Spleen (tissue), 7 donors: ENCODE data around the gene TMEM203.

Experiments
- POLR2A ChIP-seq, 3 donors: fragments of 450-650 bp; IDR thresholded peaks; one replicate each; pipeline ENCODE4 v1.5.1; 2017; ENCODE audit warnings: antibody characterized with exemption in 3 of 3, mild to moderate bottlenecking in 1 of 3
- POLR2AphosphoS5 ChIP-seq, 3 donors: sonication (generic); formaldehyde crosslinking; IDR thresholded peaks; one replicate each; pipeline ENCODE4 v1.5.1; 2017; ENCODE audit warnings: antibody characterized with exemption in 3 of 3
- TF ChIP-seq, protein P1 (sequence below), 11 experiments: fragments of 200-600 bp in 7 of 11; fragments of 450-650 bp in 4 of 11; sonication (generic) in 4 of 11; IDR thresholded peaks in 8 of 11; conservative IDR thresholded peaks in 3 of 11; 1 replicate in 7 of 11; 2 replicates in 4 of 11; pipeline versions ENCODE4 v1.4.0 to v1.8.0; 2016 to 2021; ENCODE audit warnings: antibody characterized with exemption in 11 of 11, inconsistent platforms in 4 of 11, mild to moderate bottlenecking in 1 of 11
- donor health status: DM: no; HTN: no; CAD: no; lungs with moderate emphysema.
- donor health status: DM: no; HTN: no; CAD: no.
- donor health status: DM: no; HTN: no; CAD: no.

DNA sequence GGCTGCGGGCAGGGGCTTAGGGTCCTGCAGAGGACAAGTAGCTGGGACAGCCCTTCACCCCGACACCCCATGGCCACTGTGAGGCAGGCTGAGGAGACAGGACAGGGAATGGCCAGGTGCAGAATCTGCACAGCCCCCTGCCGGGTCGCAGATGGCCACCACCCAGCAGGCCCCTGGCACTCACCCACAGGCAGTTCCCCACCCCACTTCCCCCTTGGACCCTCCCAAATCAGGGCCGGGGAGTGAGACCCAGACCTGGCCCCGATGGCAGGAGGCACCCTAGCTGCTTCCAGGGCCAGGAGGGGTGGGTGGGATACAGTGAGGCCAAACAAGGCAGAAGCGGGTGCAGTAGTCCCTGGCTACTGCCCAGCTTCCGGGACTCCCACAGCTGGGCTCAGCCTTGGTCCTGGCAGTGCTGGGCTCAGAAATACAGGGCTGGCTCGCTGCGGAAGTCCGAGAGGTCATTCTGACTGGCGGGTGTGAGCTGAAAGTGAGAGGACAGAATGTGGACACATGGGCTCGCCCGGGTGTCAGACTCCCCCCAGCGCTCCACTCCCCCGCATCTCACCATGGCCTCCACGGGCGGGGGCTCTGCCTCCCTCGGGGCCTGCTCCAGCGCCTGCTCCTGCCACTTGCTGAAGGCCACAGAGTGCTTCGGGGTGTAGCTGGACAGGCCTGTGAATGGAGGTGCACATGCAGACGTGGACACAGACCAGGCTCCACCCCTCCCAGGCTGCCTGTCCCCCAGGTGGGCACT lies 13.6 kb downstream of the TMEM203 start:
- TF ChIP-seq POLR2AphosphoS5 (IDR thresholded peaks at IDR 0.05) (peak in 1 of 3 donors; percentile 33), POLR2A (IDR thresholded peaks at IDR 0.05) (no peak)
- TF ChIP-seq, protein P1, sequence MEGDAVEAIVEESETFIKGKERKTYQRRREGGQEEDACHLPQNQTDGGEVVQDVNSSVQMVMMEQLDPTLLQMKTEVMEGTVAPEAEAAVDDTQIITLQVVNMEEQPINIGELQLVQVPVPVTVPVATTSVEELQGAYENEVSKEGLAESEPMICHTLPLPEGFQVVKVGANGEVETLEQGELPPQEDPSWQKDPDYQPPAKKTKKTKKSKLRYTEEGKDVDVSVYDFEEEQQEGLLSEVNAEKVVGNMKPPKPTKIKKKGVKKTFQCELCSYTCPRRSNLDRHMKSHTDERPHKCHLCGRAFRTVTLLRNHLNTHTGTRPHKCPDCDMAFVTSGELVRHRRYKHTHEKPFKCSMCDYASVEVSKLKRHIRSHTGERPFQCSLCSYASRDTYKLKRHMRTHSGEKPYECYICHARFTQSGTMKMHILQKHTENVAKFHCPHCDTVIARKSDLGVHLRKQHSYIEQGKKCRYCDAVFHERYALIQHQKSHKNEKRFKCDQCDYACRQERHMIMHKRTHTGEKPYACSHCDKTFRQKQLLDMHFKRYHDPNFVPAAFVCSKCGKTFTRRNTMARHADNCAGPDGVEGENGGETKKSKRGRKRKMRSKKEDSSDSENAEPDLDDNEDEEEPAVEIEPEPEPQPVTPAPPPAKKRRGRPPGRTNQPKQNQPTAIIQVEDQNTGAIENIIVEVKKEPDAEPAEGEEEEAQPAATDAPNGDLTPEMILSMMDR (IDR thresholded peaks at IDR 0.05 in 8 of 11, conservative IDR thresholded peaks at IDR 0.05 in 3 of 11), result no peak
